C4-2B (cell line): ENCODE data around the gene ANO2.

Source experiments
- H3K27ac ChIP-seq: fragments of 450-650 bp; 2 replicates; pipeline ENCODE4 v1.5.1; 2017
- CTCF ChIP-seq: fragments of 450-650 bp; conservative IDR thresholded peaks from 2 replicates; pipeline ENCODE4 v1.5.1; 2017; ENCODE audit warnings: mild to moderate bottlenecking
- ZFX ChIP-seq: fragments of 450-650 bp; IDR thresholded peaks from 2 replicates; pipeline ENCODE4 v1.6.1; 2017

The ANO2 gene

GRCh38 chr12:5963515-5963914 is 18.5 kb upstream of the ANO2 start:
- no peak overlapping the region for H3K27ac ChIP-seq
- TF ChIP-seq CTCF (no peak), ZFX (no peak)

DNA sequence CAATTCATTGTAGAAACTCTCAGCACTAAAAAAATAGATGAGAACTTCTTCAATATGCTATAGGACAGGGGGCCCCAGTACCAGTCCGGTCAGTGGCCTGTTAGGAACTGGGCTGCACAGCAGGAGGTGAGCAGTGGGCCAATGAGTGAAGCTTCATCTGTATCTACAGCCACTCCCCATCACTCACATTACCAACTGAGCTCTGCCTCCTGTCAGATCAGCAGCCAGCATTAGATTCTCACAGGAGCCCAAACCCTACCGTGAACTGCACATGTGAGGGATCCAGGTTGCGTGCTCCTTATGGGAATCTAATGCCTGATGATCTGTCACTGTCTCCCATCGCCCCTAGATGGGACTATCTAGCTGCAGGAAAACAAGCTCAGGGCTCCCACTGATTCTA is 15.7 kb upstream of the ANO2 start:
- no peak overlapping the region for H3K27ac ChIP-seq
- TF ChIP-seq CTCF (no peak), ZFX (no peak)

DNA sequence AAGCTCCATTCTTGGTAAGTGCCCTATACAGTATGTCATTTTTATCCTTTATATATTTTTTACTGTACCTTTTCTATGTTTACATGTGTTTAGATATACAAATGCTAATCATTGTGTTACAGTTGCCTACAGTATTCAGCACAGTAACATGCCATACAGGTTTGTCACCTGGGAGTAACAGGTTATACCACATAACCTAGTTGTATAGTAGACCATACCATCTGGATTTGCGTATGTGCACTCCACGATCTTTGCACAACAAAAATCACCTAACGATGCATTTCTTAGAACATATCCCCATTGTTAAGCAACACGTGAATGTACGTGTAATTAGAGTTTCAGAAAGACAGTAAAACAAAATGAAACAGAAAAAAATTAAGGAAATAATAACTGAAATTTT is 11.9 kb upstream of the ANO2 start:
- TF ChIP-seq CTCF, result no peak
- no peak for TF ChIP-seq ZFX

GRCh38 chr12:5954661-5955060 is 9.6 kb upstream of the ANO2 start:
- H3K27ac ChIP-seq, result no peak overlapping the region
- TF ChIP-seq CTCF, result no peak
- TF ChIP-seq ZFX, result no peak

More for the DNA sequence above, 11.9 kb upstream of the ANO2 start:
- H3K27ac ChIP-seq, result no peak overlapping the region

DNA sequence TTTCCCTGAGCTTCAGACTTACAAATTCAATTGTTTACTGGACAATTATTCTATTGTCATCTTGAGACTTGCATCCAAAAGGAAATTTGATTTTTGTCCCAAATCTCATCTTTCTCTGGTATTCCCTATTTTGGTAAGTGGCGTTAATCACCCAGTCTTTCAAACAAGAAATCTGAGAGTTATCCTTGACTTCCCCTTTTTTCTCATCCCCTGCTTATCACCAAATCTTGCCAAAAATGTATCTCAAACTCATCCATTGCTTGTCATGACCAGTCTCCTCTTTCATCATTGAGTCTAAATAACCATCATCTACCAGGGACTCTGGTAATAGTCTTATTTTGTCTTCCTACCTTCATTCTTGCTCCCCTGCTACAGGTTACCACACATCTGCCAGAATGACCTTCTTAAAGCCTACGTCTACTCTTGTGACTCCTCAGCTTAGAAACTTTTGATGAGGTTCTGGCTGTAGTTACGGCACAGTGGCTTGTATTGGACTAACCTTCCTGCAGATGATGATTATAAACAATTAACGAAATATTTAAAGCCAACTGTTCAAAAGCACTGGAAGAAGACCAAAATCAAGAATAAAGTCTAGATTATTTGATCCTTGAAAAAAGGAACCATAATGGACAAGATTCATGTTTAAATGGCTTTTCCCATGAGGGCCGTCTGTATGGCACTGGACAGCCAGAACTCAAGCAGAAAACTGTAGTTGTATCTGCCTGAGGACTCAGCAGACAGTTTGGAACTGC is 9.0 kb upstream of the ANO2 start:
- no peak for TF ChIP-seq CTCF
- TF ChIP-seq ZFX, result no peak
- H3K27ac ChIP-seq, result no peak overlapping the region

DNA sequence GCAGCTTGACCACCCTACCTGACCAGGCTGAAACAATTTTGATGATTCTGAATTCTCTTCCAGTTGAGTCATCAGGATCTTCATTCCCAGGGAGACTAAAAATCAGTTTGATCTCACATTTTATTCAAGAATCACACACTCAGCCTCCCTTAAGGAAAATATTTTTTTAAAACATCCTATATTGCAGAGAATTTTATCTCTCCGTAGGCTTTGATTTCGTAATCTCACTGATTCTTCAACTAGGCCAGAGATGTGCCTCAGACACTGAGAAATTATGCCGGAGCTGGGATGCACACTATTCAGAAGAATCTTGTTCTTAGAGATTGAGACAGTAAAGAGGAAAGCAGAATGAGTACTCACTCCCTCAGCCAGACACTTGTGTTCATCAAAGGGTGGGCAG is 7.0 kb upstream of the ANO2 start:
- TF ChIP-seq CTCF, result no peak
- TF ChIP-seq ZFX, result no peak
- no peak overlapping the region for H3K27ac ChIP-seq

DNA sequence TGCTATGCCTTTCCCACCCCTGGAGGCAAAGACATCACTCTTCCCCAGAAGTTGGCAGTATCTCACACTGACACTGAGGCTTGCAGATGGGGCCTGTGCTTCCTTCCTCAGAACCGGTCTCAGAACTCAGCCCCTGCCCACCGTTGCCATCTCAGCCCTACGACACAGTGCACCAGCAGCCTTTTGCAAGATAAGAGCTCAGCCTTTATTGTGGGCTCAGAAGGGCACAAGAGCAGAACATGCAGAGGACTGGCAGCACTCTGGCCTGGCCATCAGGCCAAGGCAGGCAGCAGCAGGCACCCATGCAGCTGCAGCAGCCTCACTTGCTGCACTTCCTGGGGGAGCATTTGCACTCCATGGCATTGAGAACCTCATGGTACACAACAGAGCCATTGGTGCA is 3.6 kb upstream of the ANO2 start:
- no peak overlapping the region for H3K27ac ChIP-seq
- TF ChIP-seq CTCF (no peak), ZFX (no peak)
